Fibroblast of skin of right biceps (primary cell): Measurements from ENCODE around the gene C17orf113.
"Not testable (repeated sequence)": the region's sequence is repeated elsewhere in the genome, so short reads cannot be mapped to it uniquely, and the experiment has no call there.

Experiments used
- DNase-seq: peaks from one replicate; pipeline ENCODE4 v3.0.0-alpha.2; 2013

Gene C17orf113

DNA sequence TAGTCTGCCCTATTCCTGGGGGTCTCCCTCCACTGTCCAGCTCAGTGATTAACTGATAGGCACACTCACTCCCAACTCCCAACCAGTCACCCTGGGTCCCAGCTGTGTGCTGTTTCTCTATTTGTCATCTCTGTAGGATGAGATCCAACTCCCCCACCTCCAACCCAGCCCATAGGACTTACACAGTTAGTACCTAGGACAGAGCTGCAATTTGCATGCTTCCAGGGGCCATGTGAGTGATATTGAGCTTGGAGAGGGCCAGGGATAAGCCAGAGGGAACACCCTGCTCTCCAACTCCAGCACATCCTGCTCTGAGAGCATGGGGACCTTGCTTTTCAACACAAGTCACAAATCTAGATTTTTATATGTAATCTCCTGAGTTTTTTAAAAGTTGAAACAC, 8.8 kb downstream of the C17orf113 start:
- no peak for DNase-seq

DNA sequence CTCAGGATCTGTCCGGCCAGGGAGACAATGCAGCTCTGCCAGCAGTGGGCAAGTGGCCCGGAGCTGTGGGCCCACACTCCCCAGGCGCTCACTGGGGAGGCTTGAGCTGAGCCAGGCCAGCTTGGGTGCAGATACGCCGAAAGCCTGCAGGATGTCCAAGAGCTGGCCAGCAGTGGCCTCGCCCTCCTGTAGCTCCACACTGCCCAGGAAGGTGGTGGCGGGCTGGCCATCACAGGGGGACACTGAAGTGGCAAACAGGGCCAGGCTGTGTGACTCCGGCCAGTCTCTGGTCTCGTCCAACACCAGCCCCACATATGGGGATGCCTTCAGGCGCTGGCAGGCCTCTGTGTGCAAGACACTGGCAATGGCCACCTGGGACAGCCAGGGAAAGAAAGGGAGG, 9.6 kb downstream of the C17orf113 start:
- no peak for DNase-seq

- no peak for DNase-seq
Measured at GRCh38 chr17:42039794-42040763, 10.3 kb downstream of the C17orf113 start.

GRCh38 chr17:42038221-42038973, 12.0 kb downstream of the C17orf113 start:
- DNase-seq: no peak

- no peak for DNase-seq
Measured at GRCh38 chr17:42034059-42034458, 16.3 kb downstream of the C17orf113 start.

GRCh38 chr17:42031584-42031983, 18.8 kb downstream of the C17orf113 start:
- DNase-seq: no peak

GRCh38 chr17:42028791-42029127, 21.6 kb downstream of the C17orf113 start:
- DNase-seq: no peak

GRCh38 chr17:42027961-42028790, 22.2 kb downstream of the C17orf113 start:
- DNase-seq: no peak

GRCh38 chr17:42027590-42027889, 22.9 kb downstream of the C17orf113 start:
- no peak for DNase-seq

DNA sequence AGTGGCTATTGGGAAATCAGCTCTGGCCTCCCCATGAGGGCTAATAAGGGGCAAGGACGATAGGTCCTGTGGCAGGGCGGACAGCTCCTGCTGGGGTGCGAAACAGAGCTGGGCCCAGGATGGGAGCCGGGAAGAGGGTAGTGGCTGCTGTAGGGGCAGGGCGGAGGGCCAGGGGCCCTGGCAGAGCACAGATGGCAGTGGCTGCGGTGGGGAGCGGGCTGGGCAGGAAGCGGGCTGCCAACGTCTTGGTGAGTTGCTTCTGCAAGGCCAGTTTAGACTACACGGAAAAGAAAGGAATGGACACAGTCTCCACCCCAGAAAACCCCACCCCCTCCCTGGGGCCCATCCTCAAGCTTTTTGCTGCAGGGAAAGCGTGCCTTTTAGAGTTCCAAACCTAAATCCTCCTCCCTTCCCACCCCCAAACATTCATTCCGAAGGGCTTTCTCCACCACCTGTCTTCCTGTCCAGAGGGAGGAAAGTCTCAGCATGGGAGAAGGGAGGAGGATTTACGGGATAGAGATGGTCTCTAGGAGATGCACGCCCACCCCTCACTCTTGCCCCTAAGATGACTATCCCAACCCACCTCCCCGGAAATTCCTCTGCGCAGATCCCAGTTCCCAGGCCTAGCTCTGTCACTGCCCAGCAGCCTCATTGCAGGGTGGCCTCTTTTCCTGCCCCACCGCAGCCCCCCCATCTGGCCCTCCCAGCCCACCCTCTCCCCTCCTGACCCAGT, 23.4 kb downstream of the C17orf113 start:
- DNase-seq: no peak

GRCh38 chr17:42025936-42026335, 24.5 kb downstream of the C17orf113 start:
- DNase-seq: no peak

GRCh38 chr17:42025191-42025579, 25.2 kb downstream of the C17orf113 start:
- DNase-seq: no peak

DNA sequence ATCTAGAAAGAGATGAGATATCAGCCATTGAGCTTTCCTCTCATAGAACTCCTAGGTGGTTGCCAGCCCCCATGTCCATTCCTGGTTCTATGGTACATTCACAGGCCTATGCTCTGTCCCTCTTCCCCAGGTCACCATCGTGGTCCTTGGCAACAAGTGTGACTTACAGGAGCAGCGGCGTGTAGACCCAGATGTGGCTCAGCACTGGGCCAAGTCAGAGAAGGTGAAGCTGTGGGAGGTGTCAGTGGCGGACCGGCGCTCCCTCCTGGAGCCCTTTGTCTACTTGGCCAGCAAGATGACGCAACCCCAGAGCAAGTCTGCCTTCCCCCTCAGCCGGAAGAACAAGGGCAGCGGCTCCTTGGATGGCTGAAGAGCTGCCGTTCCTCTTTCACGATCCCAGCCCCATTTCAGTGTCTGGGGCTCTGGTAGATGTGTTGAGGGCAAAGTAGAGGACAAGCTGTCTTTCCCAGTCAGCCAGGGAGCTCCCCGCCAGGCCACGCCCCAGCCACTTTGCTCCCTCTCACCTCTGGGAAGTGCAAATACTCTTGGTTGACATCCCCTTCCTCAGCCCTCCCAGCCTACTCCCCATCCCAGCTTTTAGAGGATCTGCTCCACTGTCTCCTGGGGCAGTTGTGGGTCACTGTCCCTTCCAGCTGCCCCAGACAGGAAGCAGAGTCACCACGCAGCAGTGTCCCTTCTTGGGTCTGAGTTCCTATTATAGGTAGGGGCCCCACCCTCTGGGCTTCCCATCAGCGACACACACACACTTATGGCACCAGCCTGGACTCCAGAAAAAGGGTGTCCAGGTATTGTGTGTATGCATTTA, 26.7 kb downstream of the C17orf113 start:
- no peak for DNase-seq

GRCh38 chr17:42020845-42021244, 29.6 kb downstream of the C17orf113 start:
- DNase-seq: not testable (repeated sequence)

DNA sequence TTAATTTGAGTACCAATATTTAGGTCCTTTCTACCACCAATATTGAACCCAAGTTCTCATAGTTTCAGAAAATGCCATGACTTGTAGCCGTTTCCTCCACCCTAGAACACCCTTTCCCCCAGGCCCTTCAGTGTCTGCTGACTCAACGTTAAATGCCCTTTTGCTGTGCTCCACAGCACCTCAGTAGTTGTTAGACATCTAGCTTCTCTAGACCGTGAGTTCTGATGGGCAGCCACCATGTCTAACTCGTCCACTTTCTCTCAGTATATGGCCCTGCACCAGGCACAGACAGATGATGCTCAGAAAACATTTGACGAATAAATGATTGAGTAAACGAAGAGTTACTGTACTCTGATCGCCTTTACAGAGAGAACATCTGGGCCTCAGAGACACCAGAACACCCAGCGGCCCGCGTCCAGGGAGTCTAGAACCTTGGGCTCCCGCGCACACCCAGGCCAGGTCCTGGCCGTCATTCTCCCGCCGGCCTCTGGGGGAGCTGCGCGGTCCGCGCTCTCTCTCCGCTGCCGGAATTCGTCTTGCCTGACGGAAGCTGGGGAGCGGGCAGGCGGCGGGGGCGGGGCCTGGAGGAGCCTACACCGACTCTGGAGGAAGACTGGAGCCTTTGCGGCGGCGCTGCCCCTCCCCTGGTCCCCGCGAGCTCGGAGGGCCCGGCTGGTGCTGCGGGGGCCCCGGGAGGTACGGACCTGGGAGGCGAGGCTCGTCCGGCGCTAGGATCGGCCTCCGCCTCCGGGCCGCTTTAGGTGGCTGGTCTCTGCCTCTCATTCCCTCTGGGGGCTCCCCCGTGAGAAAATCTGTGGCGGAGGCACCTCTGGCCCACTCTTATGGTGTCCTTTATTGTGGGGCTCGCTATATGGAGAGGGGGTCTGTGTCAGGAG, 30.6 kb downstream of the C17orf113 start, which contains the start of gene NKIRAS2:
TSS of gene NKIRAS2 (plus strand) at position 582 of the 896 bp plus-strand sequence. CDS start 1,488 bp downstream, outside the sequence.
- peak; percentile 90 for DNase-seq

DNA sequence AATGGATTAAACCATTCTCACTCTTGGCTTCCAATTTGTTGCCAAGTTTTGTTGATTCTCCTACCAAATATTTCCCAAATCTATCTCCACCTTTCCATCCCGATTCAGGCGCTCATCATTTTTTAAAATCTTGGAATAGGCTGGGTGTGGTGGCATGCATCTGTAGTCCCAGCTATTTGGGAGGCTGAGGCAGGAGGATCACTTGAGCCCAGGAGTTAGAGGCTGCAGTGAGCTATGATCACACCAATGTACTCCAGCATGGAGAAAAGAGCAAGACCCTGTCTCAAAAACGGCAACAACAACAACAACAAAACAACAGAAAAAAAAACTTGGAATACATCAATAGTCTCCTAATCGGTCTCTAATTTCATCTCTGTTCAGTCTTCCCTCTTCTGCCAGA, 31.4 kb downstream of the C17orf113 start:
- DNase-seq: no peak

- no peak for DNase-seq
Measured at GRCh38 chr17:42018339-42018738, 32.1 kb downstream of the C17orf113 start.

DNA sequence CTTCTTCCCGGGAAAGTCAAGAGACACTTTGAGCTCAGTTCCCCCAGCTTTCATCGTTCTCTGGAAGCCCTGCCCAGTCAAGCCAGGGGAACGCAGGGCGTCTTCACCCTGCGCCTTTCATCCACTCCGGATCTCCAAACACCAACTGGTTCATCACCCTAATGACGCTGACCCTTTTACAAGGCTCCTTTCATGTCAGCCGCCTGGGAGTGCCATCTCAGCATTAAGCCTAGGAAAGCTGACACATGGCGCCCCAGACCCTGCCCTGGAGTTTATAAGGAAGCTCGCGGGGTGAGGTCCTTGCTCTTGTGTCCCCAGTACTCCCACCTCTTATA, 32.6 kb downstream of the C17orf113 start:
- DNase-seq: no peak

- DNase-seq: peak; percentile 93
Measured at GRCh38 chr17:42016941-42017865, 33.2 kb downstream of the C17orf113 start, which contains the start of gene DNAJC7. Gene DNAJC7, minus strand, starts transcription at chr17:42017439. Its CDS starts 23 bp downstream, at chr17:42017416.
